AG10803 (cell line): ENCODE results near the gene SAG.

Source experiments
- DNase-seq: peaks from one replicate; pipeline ENCODE4 v3.0.0; 2010; ENCODE audit warnings: low read depth
- H3K4me3 ChIP-seq: 2 replicates; pipeline ENCODE4 v1.5.1; 2011; ENCODE audit warnings: mild to moderate bottlenecking, low read length, control low read depth
- TF ChIP-seq, protein P1 (sequence below): conservative IDR thresholded peaks from 2 replicates; pipeline ENCODE4 v1.5.1; 2011; ENCODE audit warnings: mild to moderate bottlenecking, low read length, control low read depth, inconsistent platforms

SAG gene

DNA sequence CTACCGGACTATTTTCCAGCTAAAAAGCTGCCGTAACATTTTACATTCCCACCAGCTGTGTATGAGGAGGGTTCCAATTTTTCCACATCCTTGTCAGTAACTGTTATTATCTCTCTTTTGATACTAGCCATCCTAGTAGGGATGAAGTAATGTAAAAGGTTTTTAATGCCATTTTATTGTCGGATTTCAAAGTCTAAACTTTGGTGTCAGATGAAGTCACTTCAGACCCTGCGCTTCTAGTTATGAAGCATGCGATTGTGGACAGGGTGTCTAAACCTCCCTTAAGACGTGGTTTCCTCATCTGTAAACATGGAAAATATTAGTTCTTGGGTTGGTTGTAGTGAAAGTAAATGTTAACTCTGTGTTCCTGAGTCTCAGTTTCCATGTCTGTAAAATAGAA is 51.3 kb downstream of the SAG start:
- no peak overlapping the region for H3K4me3 ChIP-seq
- DNase-seq: no peak
- TF ChIP-seq, protein P1, sequence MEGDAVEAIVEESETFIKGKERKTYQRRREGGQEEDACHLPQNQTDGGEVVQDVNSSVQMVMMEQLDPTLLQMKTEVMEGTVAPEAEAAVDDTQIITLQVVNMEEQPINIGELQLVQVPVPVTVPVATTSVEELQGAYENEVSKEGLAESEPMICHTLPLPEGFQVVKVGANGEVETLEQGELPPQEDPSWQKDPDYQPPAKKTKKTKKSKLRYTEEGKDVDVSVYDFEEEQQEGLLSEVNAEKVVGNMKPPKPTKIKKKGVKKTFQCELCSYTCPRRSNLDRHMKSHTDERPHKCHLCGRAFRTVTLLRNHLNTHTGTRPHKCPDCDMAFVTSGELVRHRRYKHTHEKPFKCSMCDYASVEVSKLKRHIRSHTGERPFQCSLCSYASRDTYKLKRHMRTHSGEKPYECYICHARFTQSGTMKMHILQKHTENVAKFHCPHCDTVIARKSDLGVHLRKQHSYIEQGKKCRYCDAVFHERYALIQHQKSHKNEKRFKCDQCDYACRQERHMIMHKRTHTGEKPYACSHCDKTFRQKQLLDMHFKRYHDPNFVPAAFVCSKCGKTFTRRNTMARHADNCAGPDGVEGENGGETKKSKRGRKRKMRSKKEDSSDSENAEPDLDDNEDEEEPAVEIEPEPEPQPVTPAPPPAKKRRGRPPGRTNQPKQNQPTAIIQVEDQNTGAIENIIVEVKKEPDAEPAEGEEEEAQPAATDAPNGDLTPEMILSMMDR: no peak

DNA sequence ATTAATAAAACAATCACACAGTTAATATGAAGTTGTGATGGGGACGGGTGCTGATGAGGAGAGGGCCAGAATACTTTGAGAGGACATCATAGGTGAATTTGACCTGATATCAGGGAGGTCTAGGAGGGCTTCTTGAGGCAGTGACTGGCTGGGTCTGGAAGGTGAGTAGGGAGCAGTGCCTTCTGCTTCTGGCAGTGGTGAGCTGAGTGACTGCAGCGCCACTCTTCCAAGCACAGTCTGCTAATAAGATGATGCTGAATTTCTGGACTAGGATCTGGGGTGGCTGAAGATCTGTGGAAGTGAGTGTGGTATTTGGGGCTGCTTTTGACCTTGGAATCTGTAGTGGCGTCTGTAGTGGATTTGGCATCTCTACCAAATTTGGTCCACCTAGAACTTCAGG is 52.2 kb downstream of the SAG start:
- no peak overlapping the region for H3K4me3 ChIP-seq
- TF ChIP-seq, protein P1: no peak

DNA sequence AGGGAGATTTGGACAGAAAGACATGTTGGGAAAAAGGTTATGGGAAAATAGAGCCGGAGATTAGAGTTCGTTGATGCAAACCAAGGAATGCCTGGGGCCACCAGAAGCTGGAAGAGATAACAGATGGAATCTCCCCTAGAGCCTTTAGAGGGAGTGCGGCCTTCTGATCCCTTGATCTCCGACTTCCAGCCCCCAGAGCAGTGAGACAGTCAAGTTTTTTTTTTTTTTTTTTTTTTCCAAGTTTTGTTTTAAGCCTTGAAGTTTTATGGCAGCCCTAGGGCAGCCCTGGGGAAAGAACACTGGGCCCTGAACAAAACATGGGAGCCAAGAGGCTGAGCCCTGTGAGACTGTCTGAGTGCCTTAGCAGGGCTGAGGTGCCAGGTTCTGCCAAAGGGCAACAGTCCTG is 53.2 kb downstream of the SAG start:
- TF ChIP-seq, protein P1: no peak
- DNase-seq: no peak
- no peak overlapping the region for H3K4me3 ChIP-seq

More for the DNA sequence above, 52.2 kb downstream of the SAG start:
- DNase-seq: no peak

DNA sequence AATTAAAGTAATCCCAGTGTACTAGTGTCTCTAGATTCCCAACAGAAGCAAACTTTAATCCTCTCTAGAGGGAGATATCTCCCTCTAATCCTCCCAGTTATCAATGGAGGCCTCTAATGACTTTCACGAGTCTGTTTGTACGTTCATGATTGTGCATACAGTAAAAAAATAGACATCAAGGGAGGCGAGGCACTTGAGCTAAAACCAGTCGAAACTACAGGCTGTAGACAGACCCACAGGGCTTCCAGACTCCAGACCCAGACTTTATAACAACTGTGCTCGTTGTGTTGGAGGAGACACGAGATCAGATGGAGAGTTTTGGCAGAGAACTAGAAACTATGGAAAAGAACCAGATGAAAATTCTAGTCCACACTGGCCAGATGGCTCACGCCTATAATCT is 53.7 kb downstream of the SAG start:
- no peak for DNase-seq
- no peak overlapping the region for H3K4me3 ChIP-seq
- TF ChIP-seq, protein P1: no peak

DNA sequence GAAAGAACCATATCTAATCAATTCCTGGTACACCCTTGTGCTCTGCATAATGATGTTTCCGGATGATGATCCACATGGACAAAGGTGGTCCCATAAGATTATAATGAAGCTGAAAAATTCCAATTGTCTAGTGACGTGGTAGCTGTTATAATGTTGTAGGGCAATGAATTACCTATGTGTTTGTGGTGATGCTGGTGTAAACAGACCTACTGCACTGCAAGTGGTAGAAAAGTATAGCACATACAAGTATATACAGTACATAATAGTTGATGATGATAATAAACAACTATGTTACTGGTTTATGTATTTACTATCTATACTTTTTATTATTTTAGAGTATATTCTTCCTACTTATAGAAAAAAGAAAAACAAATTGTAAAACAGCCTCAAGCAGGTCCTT is 55.1 kb downstream of the SAG start:
- TF ChIP-seq, protein P1: no peak
- DNase-seq: no peak
- H3K4me3 ChIP-seq: no peak overlapping the region

DNA sequence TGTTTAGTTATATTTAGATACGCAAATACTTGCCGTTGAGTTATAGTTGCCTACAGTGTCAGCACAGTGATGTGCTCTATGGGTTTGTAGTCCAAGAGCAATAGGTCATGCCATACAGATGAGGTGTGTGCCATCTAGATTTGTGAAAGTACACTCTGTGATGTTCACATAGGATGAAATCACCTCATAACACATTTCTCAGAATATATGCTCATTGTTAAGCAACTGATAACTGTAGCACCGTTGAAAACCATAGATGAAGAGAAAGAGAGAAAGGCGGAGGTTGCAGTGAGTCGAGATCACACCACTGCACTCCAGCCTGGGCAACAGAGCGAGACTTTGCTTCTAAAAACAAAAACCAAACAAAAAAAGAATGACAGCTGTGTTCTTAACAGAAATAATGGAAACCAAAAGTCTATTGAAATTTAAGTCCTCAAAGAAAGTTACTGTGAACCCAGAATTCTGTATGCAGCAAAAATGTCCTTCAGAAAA is 56.2 kb downstream of the SAG start:
- no peak overlapping the region for H3K4me3 ChIP-seq
- TF ChIP-seq, protein P1: no peak
- DNase-seq: no peak

DNA sequence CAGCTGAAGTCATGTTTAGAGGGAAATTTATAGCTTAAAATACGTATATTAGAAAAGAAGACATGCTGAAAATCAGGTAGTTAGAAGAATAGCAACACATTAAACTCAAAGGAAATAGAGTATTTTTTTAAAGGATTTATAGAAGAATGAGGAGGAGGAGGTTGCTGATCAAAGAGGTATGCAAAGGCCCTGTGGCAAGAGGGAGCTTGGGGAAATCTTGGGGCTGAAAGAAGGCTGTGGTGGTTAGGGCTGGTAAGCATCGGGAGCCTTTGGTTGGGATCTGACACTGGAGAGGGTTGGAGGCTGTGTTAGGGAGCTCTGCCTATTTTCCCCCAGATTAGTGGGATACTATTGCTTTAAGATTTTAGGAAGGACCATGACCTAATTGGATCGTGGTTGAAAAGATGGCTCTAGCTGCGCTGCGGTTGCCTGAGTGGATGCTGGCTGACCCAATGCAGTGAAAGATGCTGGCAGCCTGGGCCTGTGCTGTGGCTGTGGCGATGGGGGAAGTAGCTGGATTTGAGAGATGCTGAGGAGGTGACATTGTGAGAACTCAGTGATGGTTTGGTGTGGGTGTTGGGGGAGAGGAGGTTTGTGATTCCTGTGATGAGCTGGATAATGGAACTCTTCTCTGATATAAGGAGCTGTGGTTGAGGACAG is 58.4 kb downstream of the SAG start:
- TF ChIP-seq, protein P1: no peak
- DNase-seq: no peak
- no peak overlapping the region for H3K4me3 ChIP-seq
